Erythroblast (primary cell): ENCODE results near the gene SPAG5.

Experiments
- GATA1 ChIP-seq: IDR thresholded peaks from 2 replicates; pipeline ENCODE4 v1.6.1; 2011; ENCODE audit warnings: low read depth, mild to moderate bottlenecking, control low read depth, low read length, moderate library complexity
- POLR2A ChIP-seq: IDR thresholded peaks from 2 replicates; pipeline ENCODE4 v1.6.1; 2011; ENCODE audit warnings: mild to moderate bottlenecking, low read length

GRCh38 chr17:28532050-28532960 lies 66.5 kb downstream of the SPAG5 start:
- TF ChIP-seq POLR2A, result no peak
- TF ChIP-seq GATA1, result no peak
